CD4-positive, alpha-beta memory T cell (primary cell): ENCODE measurements around the gene CCDC82. TPM values are rescaled to one million over a fixed set of nuclear protein-coding genes. Genes with fewer than 3 reads are reported as not detected.

Experiments
- CTCF ChIA-PET: fragments of 350-600 bp; sonication (Branson Sonifier 250); formaldehyde crosslinking; loops from one replicate; lab custom pipeline; 2021; ENCODE audit warnings: inconsistent platforms; ENCODE audit not compliant: partially characterized antibody; lab: Charles Lee
- POLR2A ChIA-PET: fragments of 350-600 bp; sonication (Branson Sonifier 250); formaldehyde crosslinking; loops from one replicate; lab custom pipeline; 2021; ENCODE audit not compliant: partially characterized antibody; lab: Charles Lee
- DNase-seq, 5 donors: peaks; one replicate each; pipeline versions ENCODE4 v3.0.0 to v3.0.0-alpha.2; 2020 to 2022; ENCODE audit warnings: mixed read lengths in 1 of 5
- H3K27ac ChIP-seq: one replicate; pipeline ENCODE4 v1.7.0; 2013; ENCODE audit warnings: low read depth, low read length
- H3K27me3 ChIP-seq: 2 replicates; pipeline ENCODE4 v1.7.0; 2013; ENCODE audit warnings: mild to moderate bottlenecking, low read length, moderate library complexity; ENCODE audit not compliant: insufficient read depth
- H3K36me3 ChIP-seq: 2 replicates; pipeline ENCODE4 v1.7.0; 2013; ENCODE audit warnings: mild to moderate bottlenecking, low read length, moderate library complexity; ENCODE audit not compliant: insufficient read depth
- H3K4me1 ChIP-seq: 2 replicates; pipeline ENCODE4 v1.7.0; 2013; ENCODE audit warnings: mild to moderate bottlenecking, low read length, moderate library complexity; ENCODE audit not compliant: insufficient read depth
- H3K4me3 ChIP-seq, 2 donors: one replicate each; pipeline ENCODE4 v1.7.0; 2013; ENCODE audit warnings: low read length in 2 of 2, mild to moderate bottlenecking in 1 of 2
- H3K9me3 ChIP-seq, 2 donors: one replicate each; pipeline ENCODE4 v1.7.0; 2013; ENCODE audit warnings: low read length in 2 of 2, control low read depth in 1 of 2; ENCODE audit not compliant: control insufficient read depth in 1 of 2
- H3K27ac Mint-ChIP-seq, 7 donors: one replicate each; pipeline ENCODE4 v1.8.0; 2020 to 2021; ENCODE audit warnings: mixed read lengths in 7 of 7, mild to moderate bottlenecking in 6 of 7, inconsistent platforms in 3 of 7, moderate library complexity in 3 of 7
- H3K27me3 Mint-ChIP-seq, 2 donors: one replicate each; pipeline ENCODE4 v1.8.0; 2020 to 2021; ENCODE audit warnings: mixed read lengths in 2 of 2
- H3K36me3 Mint-ChIP-seq, 2 donors: one replicate each; pipeline ENCODE4 v1.8.0; 2020 to 2021; ENCODE audit warnings: mixed read lengths in 2 of 2, inconsistent platforms in 1 of 2, mild to moderate bottlenecking in 1 of 2
- H3K4me1 Mint-ChIP-seq, 4 donors: one replicate each; pipeline ENCODE4 v1.8.0; 2020 to 2021; ENCODE audit warnings: mixed read lengths in 4 of 4, mild to moderate bottlenecking in 1 of 4
- H3K4me3 Mint-ChIP-seq, 8 donors: one replicate each; pipeline ENCODE4 v1.8.0; 2020 to 2021; ENCODE audit warnings: mixed read lengths in 8 of 8, mild to moderate bottlenecking in 7 of 8, moderate library complexity in 6 of 8, inconsistent platforms in 3 of 8
- H3K9me3 Mint-ChIP-seq, 8 donors: one replicate each; pipeline ENCODE4 v1.8.0; 2020 to 2021; ENCODE audit warnings: mixed read lengths in 8 of 8, mild to moderate bottlenecking in 5 of 8, inconsistent platforms in 3 of 8, moderate library complexity in 1 of 8
- intact Hi-C: fragments of 100-400 bp; cut with micrococcal nuclease; formaldehyde crosslinking; loops from one replicate; pipeline ENCODE4 v1.15.1; 2023
- polyA plus RNA-seq, 2 donors: library from polyadenylated mRNA; unstranded; fragments of 300-500 nt; fragmentation: Illumina TruSeq; gene quantifications; one replicate each; pipeline ENCODE4 v1.2.3, GENCODE V29; 2021
- total RNA-seq, 2 experiments: library from RNA; stranded (reverse); gene quantifications; one replicate each; pipeline ENCODE4 v1.2.3, GENCODE V29; 2021

Gene CCDC82
- total and polyA plus RNA-seq, 4 experiments from 2014 or later, result 12.9 to 42.8 (median 33.5) TPM

- intact Hi-C loops, result no loop called here
- Mint-ChIP-seq H3K36me3 (peaks cover 23 to 45% of the 10 kb centered on the region in 2 donors), H3K9me3 (no peaks in the 10 kb centered on the region), H3K4me3 (no peak overlapping the region), H3K27me3 (no peaks in the 10 kb centered on the region), H3K27ac (no peak overlapping the region), H3K4me1 (peaks cover 0 to 4% (median under 1%) of the 10 kb centered on the region in 4 donors)
- Histone ChIP-seq H3K4me3 (no peak overlapping the region), H3K27me3 (no peaks in the 10 kb centered on the region), H3K36me3 (peaks cover 4% of the 10 kb centered on the region), H3K4me1 (no peaks in the 10 kb centered on the region), H3K27ac (no peak overlapping the region), H3K9me3 (no peaks in the 10 kb centered on the region)
- ChIA-PET CTCF (interaction anchor here (1.5 kb wide), 1 partner anchor 23 kb away, joined by 5 read pairs; the partner anchor contains the start of gene MAML2), POLR2A (interaction anchor here (1.3 kb wide), 1 partner anchor 24 kb away, joined by 3 read pairs; the partner anchor contains the start of genes CCDC82 and JRKL)
- no peak for DNase-seq
These were observed 23.7 kb downstream of the CCDC82 start for GRCh38 chr11:96366024-96366423.

- no peak overlapping the region for H3K27ac Mint-ChIP-seq
- Histone ChIP-seq H3K4me3 (no peak overlapping the region), H3K27ac (no peak overlapping the region), H3K36me3 (peaks cover 4% of the 10 kb centered on the region), H3K4me1 (no peaks in the 10 kb centered on the region), H3K27me3 (no peaks in the 10 kb centered on the region), H3K9me3 (no peaks in the 10 kb centered on the region)
- no peak for DNase-seq
- ChIA-PET POLR2A (interaction anchor here (1.3 kb wide), 1 partner anchor 24 kb away, joined by 3 read pairs; the partner anchor contains the start of genes CCDC82 and JRKL), CTCF (interaction anchor here (1.5 kb wide), 1 partner anchor 23 kb away, joined by 5 read pairs; the partner anchor contains the start of gene MAML2)
- H3K27me3 Mint-ChIP-seq, result no peaks in the 10 kb centered on the region
- intact Hi-C loops, result no loop called here
- peaks cover 17 to 45% of the 10 kb centered on the region in 2 donors for H3K36me3 Mint-ChIP-seq
- no peaks in the 10 kb centered on the region for H3K9me3 Mint-ChIP-seq
- no peak overlapping the region for H3K4me3 Mint-ChIP-seq
- peaks cover 0 to 4% (median under 1%) of the 10 kb centered on the region in 4 donors for H3K4me1 Mint-ChIP-seq
These were observed 24.2 kb downstream of the CCDC82 start for GRCh38 chr11:96365493-96365892.

- Mint-ChIP-seq H3K4me1 (peaks cover 0 to 7% (median 3%) of the 10 kb centered on the region in 4 donors), H3K27ac (peak overlapping the region in 1 of 7 donors; percentile 2), H3K9me3 (no peaks in the 10 kb centered on the region), H3K27me3 (no peaks in the 10 kb centered on the region), H3K4me3 (no peak overlapping the region), H3K36me3 (peaks cover 27 to 42% of the 10 kb centered on the region in 2 donors)
- POLR2A ChIA-PET, result interaction anchor here (1.1 kb wide), 1 partner anchor 168 kb away, joined by 3 read pairs; no protein-coding TSS in a partner anchor
- CTCF ChIA-PET, result interaction anchor here (0.8 to 1.6 kb wide), 4 partner anchors 10 to 32 kb away, joined by 3 to 8 read pairs (median 4); partner anchors contain the start of gene MAML2
- Histone ChIP-seq H3K27ac (no peak overlapping the region), H3K4me1 (no peaks in the 10 kb centered on the region), H3K9me3 (no peaks in the 10 kb centered on the region), H3K27me3 (no peaks in the 10 kb centered on the region), H3K36me3 (peaks cover 10% of the 10 kb centered on the region), H3K4me3 (no peak overlapping the region)
- intact Hi-C loops, result no loop called here
- no peak for DNase-seq
These were observed 27.9 kb downstream of the CCDC82 start for GRCh38 chr11:96361778-96362177.

- ChIA-PET POLR2A (no interaction called here), CTCF (interaction anchor here (1.9 kb wide), 1 partner anchor 15 kb away, joined by 7 read pairs; the partner anchor contains the start of gene MAML2)
- no peak for DNase-seq
- peaks cover 12% of the 10 kb centered on the region for H3K36me3 ChIP-seq
- Mint-ChIP-seq H3K9me3 (no peaks in the 10 kb centered on the region), H3K36me3 (peaks cover 51 to 55% of the 10 kb centered on the region in 2 donors), H3K27ac (peak overlapping the region in 4 of 7 donors; percentile 26 to 74 (median 45)), H3K4me3 (no peak overlapping the region), H3K27me3 (no peaks in the 10 kb centered on the region), H3K4me1 (peaks cover 0 to 8% (median 3%) of the 10 kb centered on the region in 4 donors)
- H3K4me1 ChIP-seq, result no peaks in the 10 kb centered on the region
- no peaks in the 10 kb centered on the region for H3K27me3 ChIP-seq
- H3K27ac ChIP-seq, result no peak overlapping the region
- no peaks in the 10 kb centered on the region for H3K9me3 ChIP-seq
- H3K4me3 ChIP-seq, result no peak overlapping the region
- intact Hi-C loops, result no loop called here
These were observed 31.4 kb downstream of the CCDC82 start for GRCh38 chr11:96358321-96358720.

GRCh38 chr11:96357794-96358193 lies 31.9 kb downstream of the CCDC82 start:
- no peaks in the 10 kb centered on the region for H3K27me3 Mint-ChIP-seq
- peaks cover 51 to 55% of the 10 kb centered on the region in 2 donors for H3K36me3 Mint-ChIP-seq
- ChIA-PET CTCF (interaction anchor here (1.0 to 1.9 kb wide), 2 partner anchors 15 to 36 kb away, joined by 4 to 7 read pairs; partner anchors contain the start of gene MAML2), POLR2A (no interaction called here)
- intact Hi-C loops, result no loop called here
- Histone ChIP-seq H3K9me3 (no peaks in the 10 kb centered on the region), H3K36me3 (peaks cover 12% of the 10 kb centered on the region), H3K27me3 (no peaks in the 10 kb centered on the region), H3K4me1 (no peaks in the 10 kb centered on the region), H3K27ac (no peak overlapping the region), H3K4me3 (no peak overlapping the region)
- peaks cover 0 to 8% (median 3%) of the 10 kb centered on the region in 4 donors for H3K4me1 Mint-ChIP-seq
- H3K9me3 Mint-ChIP-seq, result no peaks in the 10 kb centered on the region
- H3K27ac Mint-ChIP-seq, result peak overlapping the region in 1 of 7 donors; percentile 63
- H3K4me3 Mint-ChIP-seq, result peak overlapping the region in 1 of 8 donors; percentile 27
- DNase-seq, result no peak

- intact Hi-C loops, result no loop called here
- no peaks in the 10 kb centered on the region for H3K4me1 ChIP-seq
- peaks cover 0 to 4% (median 2%) of the 10 kb centered on the region in 4 donors for H3K4me1 Mint-ChIP-seq
- no peaks in the 10 kb centered on the region for H3K27me3 Mint-ChIP-seq
- DNase-seq, result no peak
- no peaks in the 10 kb centered on the region for H3K9me3 ChIP-seq
- peaks cover 47 to 51% of the 10 kb centered on the region in 2 donors for H3K36me3 Mint-ChIP-seq
- POLR2A ChIA-PET, result interaction anchor here (1.3 kb wide), 1 partner anchor 343 kb away, joined by 3 read pairs; no protein-coding TSS in a partner anchor
- peak overlapping the region in 1 of 7 donors; percentile 48 for H3K27ac Mint-ChIP-seq
- no peak overlapping the region for H3K4me3 Mint-ChIP-seq
- peaks cover 12% of the 10 kb centered on the region for H3K36me3 ChIP-seq
- no peak overlapping the region for H3K27ac ChIP-seq
- no peak overlapping the region for H3K4me3 ChIP-seq
- CTCF ChIA-PET, result interaction anchor here (1.0 to 1.9 kb wide), 3 partner anchors 14 to 301 kb away, joined by 4 to 7 read pairs (median 4); partner anchors contain the start of gene MAML2
- no peaks in the 10 kb centered on the region for H3K9me3 Mint-ChIP-seq
- H3K27me3 ChIP-seq, result no peaks in the 10 kb centered on the region
These were observed 32.9 kb downstream of the CCDC82 start for GRCh38 chr11:96356848-96357247.
